PC-3 (cell line): ENCODE results near the gene CDH13. TPM values are rescaled to one million over a fixed set of nuclear protein-coding genes. Genes with fewer than 3 reads are reported as not detected.

ENCODE experiments used
- ATAC-seq: fragments of 200-7000 bp; cut with Tn5 transposase; 2 replicates; pipeline ENCODE4 v1.9.1; 2020; ENCODE audit warnings: mild to moderate bottlenecking, moderate library complexity
- BruUV-seq: library from RNA; stranded (reverse); fragments of 400-500 nt; replicated peaks from 2 replicates; lab custom pipeline; 2021; lab: Mats Ljungman, UMichigan
- CTCF ChIA-PET: fragments of 300-600 bp; sonication (Branson Sonifier 250); formaldehyde crosslinking; loops from one replicate; lab custom pipeline; 2022; ENCODE audit warnings: antibody characterized with exemption; lab: Charles Lee
- POLR2A ChIA-PET: fragments of 300-600 bp; sonication (Branson Sonifier 250); formaldehyde crosslinking; loops from one replicate; lab custom pipeline; 2022; ENCODE audit warnings: antibody characterized with exemption; ENCODE audit not compliant: unreplicated experiment; lab: Charles Lee
- DNase-seq: peaks from one replicate; pipeline ENCODE4 v3.0.0-alpha.2; 2015
- H2AFZ ChIP-seq: fragments of 300-600 bp; sonication (generic); 2 replicates; pipeline ENCODE4 v1.6.0; 2016; ENCODE audit warnings: antibody characterized with exemption, low read length
- H3F3A ChIP-seq: fragments of 300-600 bp; sonication (generic); one replicate; pipeline ENCODE4 v1.6.0; 2017; ENCODE audit warnings: antibody characterized with exemption, low read length, control low read depth, mild to moderate bottlenecking; ENCODE audit not compliant: unreplicated experiment
- H3K27ac ChIP-seq: fragments of 300-600 bp; sonication (generic); 2 replicates; pipeline ENCODE4 v1.5.1; 2016; ENCODE audit warnings: mild to moderate bottlenecking, low read length
- H3K27me3 ChIP-seq: fragments of 300-600 bp; sonication (generic); 2 replicates; pipeline ENCODE4 v1.6.1; 2016; ENCODE audit warnings: low read length, mixed read lengths
- H3K36me3 ChIP-seq: fragments of 300-600 bp; sonication (generic); 2 replicates; pipeline ENCODE4 v1.6.1; 2016; ENCODE audit warnings: low read depth, mixed run types, low read length, mixed read lengths
- H3K4me1 ChIP-seq: fragments of 300-600 bp; sonication (generic); 2 replicates; pipeline ENCODE4 v1.5.1; 2016; ENCODE audit warnings: low read length; ENCODE audit not compliant: insufficient read depth
- H3K4me2 ChIP-seq: fragments of 300-600 bp; sonication (generic); 2 replicates; pipeline ENCODE4 v1.6.0; 2016; ENCODE audit warnings: low read length
- H3K4me3 ChIP-seq: fragments of 300-600 bp; sonication (generic); 2 replicates; pipeline ENCODE4 v1.5.1; 2016; ENCODE audit warnings: mild to moderate bottlenecking, low read length, mixed read lengths
- H3K79me2 ChIP-seq: fragments of 300-600 bp; sonication (generic); 2 replicates; pipeline ENCODE4 v1.6.1; 2017; ENCODE audit warnings: low read length, mixed read lengths
- H3K9ac ChIP-seq: fragments of 300-600 bp; sonication (generic); 2 replicates; pipeline ENCODE4 v1.6.0; 2016; ENCODE audit warnings: mild to moderate bottlenecking, low read length
- H3K9me2 ChIP-seq: fragments of 300-600 bp; sonication (generic); replicated peaks from 2 replicates; pipeline ENCODE4 v1.6.1; 2016; ENCODE audit warnings: mixed run types, low read length, mixed read lengths
- H3K9me3 ChIP-seq: fragments of 300-600 bp; sonication (generic); 2 replicates; pipeline ENCODE4 v1.6.1; 2016; ENCODE audit warnings: low read length, mixed read lengths
- H4K20me1 ChIP-seq: fragments of 300-600 bp; sonication (generic); 2 replicates; pipeline ENCODE4 v1.6.1; 2016; ENCODE audit warnings: low read length, mixed read lengths
- CTCF ChIP-seq: fragments of 300-600 bp; sonication (generic); conservative IDR thresholded peaks from 2 replicates; pipeline ENCODE4 v1.5.1; 2017; ENCODE audit warnings: antibody characterized with exemption, low read depth, mild to moderate bottlenecking, low read length
- EZH2 ChIP-seq: fragments of 300-600 bp; sonication (generic); IDR thresholded peaks from one replicate; pipeline ENCODE4 v1.6.1; 2017; ENCODE audit warnings: antibody characterized with exemption, mild to moderate bottlenecking, low read length; ENCODE audit not compliant: unreplicated experiment
- EZH2phosphoT487 ChIP-seq: fragments of 300-600 bp; sonication (generic); IDR thresholded peaks from 2 replicates; pipeline ENCODE4 v1.6.1; 2018; ENCODE audit warnings: mild to moderate bottlenecking, antibody characterized with exemption, low read length, borderline replicate concordance
- intact Hi-C: fragments of 100-400 bp; cut with micrococcal nuclease; formaldehyde crosslinking; loops from 2 replicates; pipeline ENCODE4 v1.9.0; 2023
- total RNA-seq: library from RNA; depleted of rRNA; stranded (reverse); fragments of >200 nt; gene quantifications from 2 replicates; pipeline ENCODE4 v1.2.3, GENCODE V29; 2014

The CDH13 gene
- total RNA-seq, 1 experiment from 2014 or later = 0.36 TPM

DNA sequence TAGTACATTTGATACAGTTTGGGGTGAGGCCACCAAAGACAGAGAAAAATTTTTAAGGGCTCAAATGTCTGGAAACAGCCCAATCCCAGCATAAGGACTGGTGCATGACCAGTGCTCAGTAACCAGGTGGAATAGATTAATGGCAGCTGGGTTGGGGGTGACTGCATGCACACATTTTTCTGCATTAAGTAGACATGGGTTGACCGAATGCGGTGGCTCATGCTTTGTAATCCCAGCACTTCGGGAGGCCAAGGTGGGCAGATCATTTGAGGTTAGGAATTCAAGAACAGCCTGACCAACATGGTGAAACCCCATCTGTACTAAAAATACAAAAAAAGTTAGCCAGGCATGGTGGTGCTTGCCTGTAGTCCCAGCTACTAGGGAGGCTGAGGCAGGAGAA is 1060.0 kb downstream of the CDH13 start:
- H3K27me3 ChIP-seq = peaks cover 4% of the 10 kb centered on the region
- TF ChIP-seq EZH2phosphoT487 = no peak
- no peak for TF ChIP-seq EZH2
- TF ChIP-seq CTCF = no peak
- no peak for ATAC-seq

GRCh38 chr16:83689385-83689831 is 1062.6 kb downstream of the CDH13 start:
- Histone ChIP-seq H3K4me2 (no peak overlapping the region), H2AFZ (no peak overlapping the region), H3K27ac (no peak overlapping the region), H3F3A (no peaks in the 10 kb centered on the region), H3K36me3 (no peaks in the 10 kb centered on the region), H3K9ac (no peak overlapping the region), H3K4me1 (no peaks in the 10 kb centered on the region), H3K27me3 (peaks cover 15% of the 10 kb centered on the region), H3K4me3 (no peak overlapping the region), H3K9me3 (no peaks in the 10 kb centered on the region), H4K20me1 (no peaks in the 10 kb centered on the region), H3K9me2 (no peaks in the 10 kb centered on the region), H3K79me2 (no peaks in the 10 kb centered on the region)
- DNase-seq (no peak), ATAC-seq (no peak)
- CTCF ChIA-PET = no interaction called here
- no peak for TF ChIP-seq EZH2
- TF ChIP-seq EZH2phosphoT487 = no peak
- TF ChIP-seq CTCF = no peak
- intact Hi-C loops = no loop called here
- POLR2A ChIA-PET = interaction anchor here (0.5 kb wide), 1 partner anchor 118 kb away, joined by 3 read pairs; the partner anchor contains the start of gene HSBP1
- BruUV-seq = no TSS peak

More for the DNA sequence above, 1060.0 kb downstream of the CDH13 start:
- Histone ChIP-seq H3K9me3 (no peaks in the 10 kb centered on the region), H3K4me1 (no peaks in the 10 kb centered on the region), H3F3A (no peaks in the 10 kb centered on the region), H3K4me2 (no peak overlapping the region), H3K36me3 (no peaks in the 10 kb centered on the region), H3K9me2 (no peaks in the 10 kb centered on the region), H3K27ac (no peak overlapping the region), H4K20me1 (no peaks in the 10 kb centered on the region), H2AFZ (no peak overlapping the region), H3K4me3 (no peak overlapping the region), H3K79me2 (no peaks in the 10 kb centered on the region), H3K9ac (no peak overlapping the region)
- CTCF ChIA-PET = no interaction called here
- intact Hi-C loops = no loop called here
- POLR2A ChIA-PET = no interaction called here
- BruUV-seq = no TSS peak
- no peak for DNase-seq

DNA sequence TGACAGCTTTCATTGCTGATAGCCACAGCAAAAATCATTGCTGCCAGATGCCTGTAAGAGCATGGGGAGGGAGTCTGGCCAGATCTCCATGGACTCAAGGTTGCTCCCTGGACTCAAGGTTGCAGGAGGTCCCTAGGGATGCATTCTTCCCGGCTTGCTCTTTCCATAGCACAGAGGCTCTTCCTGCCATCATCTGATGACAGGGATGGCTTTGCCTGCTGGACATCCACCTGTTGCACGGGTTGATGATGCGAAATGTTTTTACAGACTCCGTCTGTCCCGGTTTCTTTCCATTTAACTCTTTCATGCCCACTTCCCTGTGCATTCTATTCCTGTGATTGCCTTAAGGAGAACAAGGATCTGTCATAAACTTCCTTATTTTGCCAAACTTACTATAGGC is 1065.5 kb downstream of the CDH13 start:
- TF ChIP-seq EZH2phosphoT487 = no peak
- TF ChIP-seq CTCF = no peak
- TF ChIP-seq EZH2 = no peak
- no peak overlapping the region for H3K9ac ChIP-seq

More for the DNA sequence above, 1065.5 kb downstream of the CDH13 start:
- CTCF ChIA-PET = no interaction called here
- H3K4me2 ChIP-seq = no peak overlapping the region
- no peaks in the 10 kb centered on the region for H3K9me2 ChIP-seq
- H2AFZ ChIP-seq = no peak overlapping the region
- no peak for DNase-seq
- H3K4me1 ChIP-seq = no peaks in the 10 kb centered on the region
- H3K27me3 ChIP-seq = peaks cover 15% of the 10 kb centered on the region; the same call in 1 of the 2 replicates
- H4K20me1 ChIP-seq = no peaks in the 10 kb centered on the region
- no peaks in the 10 kb centered on the region for H3K9me3 ChIP-seq
- no peak overlapping the region for H3K4me3 ChIP-seq
- no peaks in the 10 kb centered on the region for H3K79me2 ChIP-seq
- no peak for ATAC-seq
- POLR2A ChIA-PET = no interaction called here
- no peaks in the 10 kb centered on the region for H3K36me3 ChIP-seq
- intact Hi-C loops = no loop called here
- H3F3A ChIP-seq = no peaks in the 10 kb centered on the region
- no peak overlapping the region for H3K27ac ChIP-seq
- no TSS peak for BruUV-seq
